CD4-positive, alpha-beta T cell treated with Interleukin-15 for 1 hour (primary cell): Measurements from ENCODE around the gene AKT2.
A peak's percentile ranks its signal among the peaks of the same experiment; 100 is the strongest.

Experiments
- DNase-seq: peaks from one replicate; pipeline ENCODE4 v3.0.0-alpha.2; 2020

Gene AKT2

DNA sequence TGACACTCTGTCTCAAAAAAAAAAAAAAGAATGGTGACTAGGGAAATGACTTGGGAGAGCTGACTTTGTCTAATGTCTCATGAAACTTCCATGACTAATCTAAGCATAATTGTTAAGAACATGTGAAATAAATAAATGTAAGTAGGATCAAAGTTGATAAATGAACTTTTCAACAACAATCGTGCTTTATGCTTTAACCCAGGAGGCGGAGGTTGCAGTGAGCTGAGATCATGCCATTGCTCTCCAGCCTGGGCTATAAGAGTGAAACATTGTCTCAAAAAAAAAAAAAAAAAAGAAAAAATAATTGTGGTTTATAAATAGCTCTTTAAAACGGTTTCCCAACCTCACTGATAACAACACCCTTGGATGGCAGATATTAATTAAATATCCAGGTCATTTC lies 12.9 kb upstream of the AKT2 start:
- no peak for DNase-seq

DNA sequence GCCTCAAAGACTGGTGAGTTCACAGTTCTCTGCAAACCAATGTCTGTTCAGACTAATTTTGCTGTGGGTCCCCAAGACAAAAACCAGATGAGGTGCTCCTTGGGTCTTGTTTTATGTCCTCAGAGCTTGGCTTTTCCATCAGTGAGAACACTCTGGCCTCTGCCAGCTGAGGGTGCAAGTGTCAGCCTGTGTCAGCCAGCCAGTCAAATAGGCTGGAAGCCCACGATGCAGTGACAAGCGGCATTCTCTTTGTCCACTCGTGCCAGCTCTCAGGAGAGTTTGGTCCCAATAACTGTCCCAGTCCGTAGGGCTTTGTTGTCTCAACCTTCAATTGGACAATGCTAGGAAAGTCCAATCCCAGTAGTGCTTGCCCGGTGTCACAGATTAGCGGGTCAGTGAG lies 9.4 kb upstream of the AKT2 start:
- DNase-seq = no peak

GRCh38 chr19:40286971-40287421 lies 1.9 kb upstream of the AKT2 start:
- no peak for DNase-seq

DNA sequence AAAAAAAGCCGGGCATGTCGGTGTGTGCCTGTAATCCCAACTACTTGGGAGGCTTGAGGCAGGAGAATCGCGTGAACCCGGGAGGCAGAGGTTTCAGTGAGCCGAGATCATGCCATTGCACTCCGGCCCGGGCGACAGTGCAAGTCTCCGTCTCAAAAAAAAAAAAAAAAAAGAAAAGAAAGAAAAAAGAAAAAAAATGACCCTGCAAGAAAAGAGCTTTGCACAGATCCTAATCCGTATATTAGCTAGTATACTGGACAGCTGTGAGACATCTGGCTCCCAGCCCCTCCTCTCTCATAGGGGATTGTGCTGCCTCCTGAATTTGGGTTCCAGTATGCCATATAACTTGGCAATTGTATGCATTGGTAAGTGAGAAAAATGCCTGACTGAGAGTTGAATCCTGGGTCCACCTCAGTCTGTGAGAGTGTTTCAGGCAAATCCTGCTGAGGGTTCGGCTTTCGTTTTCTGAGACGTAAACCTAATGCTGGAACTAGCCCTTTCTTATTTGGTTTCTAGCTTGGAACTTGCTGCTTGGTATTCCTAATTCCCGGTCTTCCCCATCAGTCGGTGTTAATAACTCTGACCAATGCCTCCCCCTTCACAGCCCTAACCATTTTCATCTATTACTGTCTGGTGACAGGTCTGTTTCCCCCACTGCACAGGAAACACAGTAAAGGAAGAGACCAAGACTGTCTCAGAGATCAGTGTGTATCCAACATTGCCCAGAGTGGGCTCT lies 1.3 kb upstream of the AKT2 start:
- DNase-seq = no peak

GRCh38 chr19:40285353-40286234 lies 449 bp upstream of the AKT2 start:
- DNase-seq = peak; percentile 100

DNA sequence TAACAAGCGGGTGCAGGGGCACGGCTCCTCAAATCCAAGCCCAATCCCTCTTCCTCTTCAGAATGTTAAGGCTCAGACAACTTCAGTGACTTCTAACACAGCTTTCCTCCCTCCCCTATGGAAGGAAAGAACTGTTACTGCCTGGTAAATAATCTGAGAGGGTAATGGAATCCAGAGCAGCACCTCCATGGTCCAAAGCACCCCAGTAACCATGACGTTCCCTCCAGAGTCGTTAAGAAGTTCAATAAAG lies 969 bp downstream of the AKT2 start:
- no peak for DNase-seq

DNA sequence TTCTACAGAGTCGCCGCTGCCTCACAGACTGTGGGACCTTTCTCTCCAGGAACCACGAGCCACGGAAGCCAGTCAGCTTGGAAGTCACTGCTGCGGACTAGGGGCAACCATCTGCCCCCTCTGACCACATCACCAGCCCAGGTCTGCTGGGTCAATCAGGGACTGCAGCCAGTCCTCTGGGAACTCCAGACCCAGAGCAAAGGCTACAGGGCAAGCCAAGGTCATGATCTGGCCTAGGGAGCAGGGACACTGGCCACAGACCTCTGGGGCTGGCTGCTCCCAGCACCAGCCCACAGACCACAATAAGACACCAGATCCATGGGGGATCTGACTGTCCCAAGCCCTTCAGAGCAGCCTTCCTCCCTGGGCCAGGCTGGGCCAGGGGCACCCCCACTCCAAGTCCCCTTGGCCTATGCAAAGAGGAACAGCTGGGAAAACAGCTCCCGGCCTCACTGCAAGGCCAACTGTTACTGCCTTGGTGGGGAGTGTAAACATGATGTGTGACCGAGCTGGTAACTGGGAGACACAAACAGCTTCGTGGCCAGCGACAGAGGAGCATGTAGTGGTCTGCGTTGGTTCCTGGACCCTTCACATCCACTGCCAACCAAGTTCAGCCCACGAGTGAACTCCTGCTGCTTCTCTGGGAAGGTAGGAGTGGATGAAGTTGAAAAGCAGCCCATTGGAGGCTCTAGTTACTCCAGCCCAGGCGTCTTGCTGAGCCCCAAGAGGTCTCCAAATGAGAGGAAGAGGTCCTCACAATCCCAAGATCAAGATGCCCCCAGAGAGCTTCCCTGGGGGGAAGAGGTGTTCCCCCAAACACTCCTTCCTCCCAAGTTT lies 1.5 kb downstream of the AKT2 start:
- no peak for DNase-seq

GRCh38 chr19:40282920-40283319 lies 2.2 kb downstream of the AKT2 start:
- no peak for DNase-seq

GRCh38 chr19:40282209-40282580 lies 3.0 kb downstream of the AKT2 start:
- DNase-seq = no peak

GRCh38 chr19:40281381-40282208 lies 3.5 kb downstream of the AKT2 start:
- no peak for DNase-seq

GRCh38 chr19:40280608-40281221 lies 4.4 kb downstream of the AKT2 start:
- no peak for DNase-seq

DNA sequence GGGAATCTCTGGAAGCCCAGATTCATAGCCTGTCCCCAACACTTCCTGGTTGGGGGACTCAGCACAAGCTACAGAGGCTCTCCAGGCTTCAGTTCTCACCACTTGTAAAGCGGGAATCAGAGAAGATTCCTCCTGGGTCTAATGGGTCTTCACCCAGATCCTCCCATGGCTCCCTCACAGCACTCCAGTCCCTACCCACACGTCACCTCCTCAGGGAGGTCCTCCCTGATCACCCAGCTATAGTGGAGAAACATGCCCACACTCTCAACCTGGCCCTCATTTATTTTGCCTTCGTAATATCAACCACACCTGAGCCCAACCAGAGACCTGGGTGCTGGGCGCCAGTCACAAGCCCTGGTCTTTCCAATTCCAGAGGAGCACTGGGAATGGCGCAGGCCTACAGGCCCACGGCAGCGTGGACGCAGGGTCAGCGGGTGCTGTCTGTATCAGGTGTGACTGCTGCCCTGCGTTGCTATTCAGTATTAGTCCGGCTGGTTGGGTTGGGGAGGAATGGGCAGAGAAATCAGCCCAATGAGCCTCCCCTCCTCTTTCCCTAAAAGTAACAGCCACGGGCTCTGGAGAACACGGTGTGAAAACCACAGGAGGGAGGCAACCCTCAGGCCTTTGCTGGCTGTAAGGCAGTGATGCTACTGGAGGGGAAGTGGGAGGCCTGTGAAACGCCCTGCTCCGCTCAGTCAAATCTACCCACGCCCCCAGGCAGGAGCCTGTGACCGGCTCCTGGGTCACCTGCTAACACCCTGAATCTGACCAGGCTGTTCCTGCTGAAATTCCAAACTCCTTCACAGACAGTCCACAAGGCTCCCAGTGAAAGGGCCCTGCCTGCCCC lies 5.2 kb downstream of the AKT2 start:
- no peak for DNase-seq

DNA sequence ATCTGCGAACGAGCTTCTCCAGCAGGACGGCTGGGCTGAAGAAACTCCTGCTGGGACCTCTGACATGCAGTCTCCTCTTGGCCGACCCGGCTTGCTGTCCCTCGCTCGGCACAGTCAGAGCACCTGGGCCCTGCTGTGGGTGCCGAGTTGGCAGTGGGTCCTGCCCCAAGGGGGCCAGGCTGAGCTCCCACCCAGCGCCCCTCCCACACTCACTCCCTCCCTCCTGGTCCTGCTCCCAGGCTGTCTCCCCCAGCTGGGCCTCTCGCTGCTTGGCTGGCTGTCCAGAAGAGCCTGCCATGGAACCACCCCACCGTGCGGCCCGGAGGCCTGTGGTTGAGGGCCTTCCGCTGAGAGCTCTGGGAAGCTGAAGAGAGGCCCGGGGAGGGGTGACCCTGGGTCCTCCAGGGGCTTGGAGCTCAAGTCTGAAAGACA lies 6.0 kb downstream of the AKT2 start:
- no peak for DNase-seq

DNA sequence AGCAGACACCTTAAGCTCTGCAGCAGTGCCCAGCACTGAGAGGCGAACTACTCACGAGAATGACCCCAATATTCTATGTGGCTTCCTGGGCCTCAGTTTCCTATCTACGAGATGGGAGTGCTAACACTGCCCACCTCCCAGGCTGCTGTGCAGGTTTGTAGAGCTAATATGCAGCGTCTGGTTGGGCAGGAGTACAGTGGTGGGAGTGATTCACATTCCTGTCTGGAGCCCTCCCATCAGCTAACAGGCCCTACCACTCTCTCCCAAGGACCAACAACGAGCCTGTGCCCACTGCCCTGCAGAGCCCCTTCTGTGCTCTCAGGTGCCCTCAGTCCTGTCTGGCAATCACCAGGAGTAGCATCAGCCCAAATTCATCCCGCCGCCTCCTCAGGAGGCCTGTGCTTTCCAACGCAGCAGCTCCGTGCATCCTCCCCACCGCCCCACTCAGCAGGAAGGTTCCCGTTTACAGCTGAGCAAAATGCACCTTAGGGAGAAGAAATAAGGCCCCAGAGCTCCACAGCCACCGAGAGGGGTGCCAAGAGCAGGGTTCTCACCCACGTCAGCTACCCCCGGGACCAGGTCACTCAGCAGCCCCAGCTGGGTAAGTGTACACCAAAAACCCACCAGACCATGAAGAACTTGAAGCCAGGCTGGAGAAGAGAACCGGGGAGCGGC lies 6.6 kb downstream of the AKT2 start:
- DNase-seq = no peak

GRCh38 chr19:40277356-40278059 lies 7.6 kb downstream of the AKT2 start:
- DNase-seq = no peak

GRCh38 chr19:40274585-40275544 lies 10.3 kb downstream of the AKT2 start:
- peak; percentile 27 for DNase-seq

GRCh38 chr19:40273469-40274360 lies 11.4 kb downstream of the AKT2 start:
- DNase-seq = no peak

DNA sequence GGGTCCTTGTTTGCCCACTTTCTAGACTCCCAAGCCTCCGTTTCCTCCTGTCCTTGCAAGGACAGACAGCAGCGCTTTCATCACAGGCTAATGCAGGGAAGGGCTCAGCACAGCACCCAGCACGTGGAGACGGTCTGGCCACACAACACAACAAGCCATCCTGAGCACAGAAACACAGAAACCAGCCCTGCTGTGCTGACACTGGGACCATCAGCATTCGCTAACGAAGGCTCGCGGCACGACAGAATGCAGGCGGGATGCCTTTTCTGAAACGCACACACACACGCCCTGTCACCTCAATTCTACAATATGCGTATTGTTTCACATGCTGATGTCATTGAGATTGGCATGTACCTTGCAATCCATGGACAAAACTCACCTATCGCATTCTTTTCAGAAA lies 12.9 kb downstream of the AKT2 start:
- DNase-seq = no peak
